K562 (cell line): Measurements from ENCODE around the gene GHR. TPM values are rescaled to one million over a fixed set of nuclear protein-coding genes. Genes with fewer than 3 reads are reported as not detected.

ENCODE experiments used
- ATF7 ChIP-seq: fragments of 450-650 bp; IDR thresholded peaks from 2 replicates; pipeline ENCODE4 v1.7.1; 2014; ENCODE audit warnings: mild to moderate bottlenecking, moderate library complexity
- BRD9 ChIP-seq: fragments of 450-650 bp; IDR thresholded peaks from 2 replicates; pipeline ENCODE4 v1.6.1; 2018; ENCODE audit warnings: low read depth; ENCODE audit not compliant: partially characterized antibody
- GABPB1 ChIP-seq: sonication (generic); formaldehyde crosslinking; IDR thresholded peaks from 2 replicates; pipeline ENCODE4 v1.8.0; 2022; ENCODE audit warnings: mild to moderate bottlenecking, missing genetic modification reagents
- KDM2B ChIP-seq: fragments of 250-450 bp; sonication (Bioruptor Pico); IDR thresholded peaks from 2 replicates; pipeline ENCODE4 v1.8.0; 2021; ENCODE audit warnings: mild to moderate bottlenecking, moderate library complexity
- RBFOX2 ChIP-seq: fragments of 200-400 bp; formaldehyde crosslinking; IDR thresholded peaks from 2 replicates; pipeline ENCODE4 v1.6.1; 2017; ENCODE audit warnings: low read depth, mild to moderate bottlenecking, low read length, moderate library complexity
- SAP30 ChIP-seq: fragments of 200-600 bp; sonication (generic); IDR thresholded peaks from 2 replicates; pipeline ENCODE4 v1.6.1; 2012; ENCODE audit warnings: borderline replicate concordance, low read depth, mild to moderate bottlenecking, moderate library complexity, low read length, control low read depth, inconsistent platforms; ENCODE audit not compliant: insufficient read depth, poor library complexity, severe bottlenecking
- XRCC4 ChIP-seq: IDR thresholded peaks from one replicate; pipeline ENCODE4 v1.6.1; 2011; ENCODE audit not compliant: insufficient read depth, insufficient read length; ENCODE audit errors: extremely low read depth
- YBX1 ChIP-seq: fragments of 450-650 bp; IDR thresholded peaks from 2 replicates; pipeline ENCODE4 v1.7.1; 2016; ENCODE audit warnings: mild to moderate bottlenecking
- ZBTB7A ChIP-seq: IDR thresholded peaks from 2 replicates; pipeline ENCODE4 v1.6.1; 2011; ENCODE audit warnings: low read depth, mild to moderate bottlenecking, low read length, moderate library complexity, borderline replicate concordance; ENCODE audit not compliant: control insufficient read depth
- ZNF133 ChIP-seq: fragments of 250-450 bp; sonication (Bioruptor Pico); IDR thresholded peaks from 2 replicates; pipeline ENCODE4 v1.4.0; 2020; ENCODE audit warnings: mild to moderate bottlenecking
- ZNF57 ChIP-seq: fragments of 450-650 bp; formaldehyde crosslinking; IDR thresholded peaks from 2 replicates; pipeline ENCODE4 v1.4.0; 2020; ENCODE audit warnings: mild to moderate bottlenecking, moderate library complexity
- ZNF696 ChIP-seq: fragments of 250-450 bp; sonication (Bioruptor Pico); conservative IDR thresholded peaks from 2 replicates; pipeline ENCODE4 v1.4.0; 2020; ENCODE audit warnings: mild to moderate bottlenecking, moderate library complexity
- polyA plus RNA-seq, 8 experiments: library from polyadenylated mRNA; depleted of rRNA in 4 of 8; stranded (reverse) in 5 of 8; unstranded in 3 of 8; fragments of >200 nt; fragmentation: Nextera tagmentation in 2 of 8; fragmentation: Illumina TruSeq in 1 of 8; extraction: Ambion mirVana in 2 of 8; extraction: Trizol in 1 of 8; gene quantifications; 2 replicates each; pipeline versions ENCODE4 v1.2.1 to v1.2.3, GENCODE V29; 2011 to 2014; ENCODE audit warnings: inconsistent platforms in 1 of 8, missing spikeins in 1 of 8
- total RNA-seq, 7 experiments: library from RNA; depleted of rRNA in 6 of 7; stranded (reverse); fragments of >200 nt in 6 of 7; fragmentation: Illumina TruSeq in 2 of 7; extraction: Trizol in 2 of 7; gene quantifications; 2 replicates each; pipeline versions ENCODE4 v1.2.1 to v1.2.3, GENCODE V29; 2011 to 2021; ENCODE audit warnings: low replicate concordance in 1 of 7
- TF ChIP-seq, protein P1 (sequence below): sonication (generic); formaldehyde crosslinking; IDR thresholded peaks from 2 replicates; pipeline ENCODE4 v1.8.0; 2023; ENCODE audit warnings: mild to moderate bottlenecking, missing genetic modification reagents
- TF ChIP-seq, protein P2 (sequence below): sonication (generic); formaldehyde crosslinking; IDR thresholded peaks from 2 replicates; pipeline ENCODE4 v1.5.0; 2020; ENCODE audit warnings: missing genetic modification reagents
- TF ChIP-seq, protein P3 (sequence below): sonication (generic); formaldehyde crosslinking; IDR thresholded peaks from 2 replicates; pipeline ENCODE4 v1.4.0; 2020; ENCODE audit warnings: mild to moderate bottlenecking, missing genetic modification reagents
- TF ChIP-seq, protein P4 (sequence below): sonication (generic); formaldehyde crosslinking; IDR thresholded peaks from 2 replicates; pipeline ENCODE4 v1.8.1; 2023; ENCODE audit warnings: mild to moderate bottlenecking, missing genetic modification reagents

Gene GHR
- total and polyA plus RNA-seq, 9 of the 15 experiments (the other 6 are each of a cell fraction or from before 2014, with no cell fraction given) = 0.01 to 0.13 (median 0.07) TPM; not detected in 5

DNA sequence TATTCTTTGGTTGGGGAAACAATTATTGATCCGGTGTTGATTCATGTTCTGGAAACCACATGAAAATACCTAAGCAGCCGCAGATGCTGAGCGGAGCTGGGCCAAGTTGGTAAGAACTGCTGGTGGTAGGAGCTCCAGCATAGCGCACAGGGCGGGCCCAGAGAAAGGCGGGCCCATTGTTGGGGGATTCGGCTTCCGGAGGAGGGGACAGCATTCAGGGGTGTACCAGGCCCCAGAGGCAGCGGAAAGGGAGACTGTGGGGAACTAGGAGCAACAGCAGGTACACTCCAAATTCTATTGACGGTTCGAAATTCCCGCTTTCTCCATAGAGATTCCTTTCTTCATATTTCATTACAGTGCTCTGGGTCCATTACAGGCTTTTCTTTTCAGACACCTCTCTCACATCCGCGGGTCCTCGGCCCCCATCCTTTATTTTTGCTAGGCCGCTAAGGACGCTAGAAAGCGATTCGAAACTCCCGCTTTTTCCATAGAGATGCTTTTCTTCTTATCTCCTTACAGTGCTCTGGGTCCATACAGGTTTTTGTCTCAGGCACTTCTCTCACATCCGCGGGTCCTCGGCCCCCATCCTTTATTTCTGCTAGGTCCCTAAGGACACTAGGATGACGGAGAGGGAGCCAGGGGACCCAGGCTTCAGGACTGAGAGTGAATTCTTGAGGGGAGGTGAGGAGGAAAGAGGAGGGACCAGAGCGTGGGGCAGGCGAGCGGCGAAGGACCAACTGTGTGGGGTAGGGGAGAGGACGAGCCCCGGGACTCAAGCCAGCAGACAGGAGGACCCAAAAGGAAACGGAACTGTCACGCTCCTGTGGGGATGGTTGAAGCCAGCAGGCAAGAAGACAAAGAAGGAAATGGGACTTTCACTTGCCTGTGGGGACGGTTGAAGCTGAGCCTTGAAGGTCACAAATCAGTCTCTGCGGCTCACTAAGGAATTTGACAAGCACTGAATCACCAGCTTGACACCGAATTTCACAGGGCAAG, 333.7 kb downstream of the GHR start, which contains the start of gene CCDC152 (continued):
- TF ChIP-seq, protein P1, sequence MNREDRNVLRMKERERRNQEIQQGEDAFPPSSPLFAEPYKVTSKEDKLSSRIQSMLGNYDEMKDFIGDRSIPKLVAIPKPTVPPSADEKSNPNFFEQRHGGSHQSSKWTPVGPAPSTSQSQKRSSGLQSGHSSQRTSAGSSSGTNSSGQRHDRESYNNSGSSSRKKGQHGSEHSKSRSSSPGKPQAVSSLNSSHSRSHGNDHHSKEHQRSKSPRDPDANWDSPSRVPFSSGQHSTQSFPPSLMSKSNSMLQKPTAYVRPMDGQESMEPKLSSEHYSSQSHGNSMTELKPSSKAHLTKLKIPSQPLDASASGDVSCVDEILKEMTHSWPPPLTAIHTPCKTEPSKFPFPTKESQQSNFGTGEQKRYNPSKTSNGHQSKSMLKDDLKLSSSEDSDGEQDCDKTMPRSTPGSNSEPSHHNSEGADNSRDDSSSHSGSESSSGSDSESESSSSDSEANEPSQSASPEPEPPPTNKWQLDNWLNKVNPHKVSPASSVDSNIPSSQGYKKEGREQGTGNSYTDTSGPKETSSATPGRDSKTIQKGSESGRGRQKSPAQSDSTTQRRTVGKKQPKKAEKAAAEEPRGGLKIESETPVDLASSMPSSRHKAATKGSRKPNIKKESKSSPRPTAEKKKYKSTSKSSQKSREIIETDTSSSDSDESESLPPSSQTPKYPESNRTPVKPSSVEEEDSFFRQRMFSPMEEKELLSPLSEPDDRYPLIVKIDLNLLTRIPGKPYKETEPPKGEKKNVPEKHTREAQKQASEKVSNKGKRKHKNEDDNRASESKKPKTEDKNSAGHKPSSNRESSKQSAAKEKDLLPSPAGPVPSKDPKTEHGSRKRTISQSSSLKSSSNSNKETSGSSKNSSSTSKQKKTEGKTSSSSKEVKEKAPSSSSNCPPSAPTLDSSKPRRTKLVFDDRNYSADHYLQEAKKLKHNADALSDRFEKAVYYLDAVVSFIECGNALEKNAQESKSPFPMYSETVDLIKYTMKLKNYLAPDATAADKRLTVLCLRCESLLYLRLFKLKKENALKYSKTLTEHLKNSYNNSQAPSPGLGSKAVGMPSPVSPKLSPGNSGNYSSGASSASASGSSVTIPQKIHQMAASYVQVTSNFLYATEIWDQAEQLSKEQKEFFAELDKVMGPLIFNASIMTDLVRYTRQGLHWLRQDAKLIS (CRISPR knock-in tag) = no peak
- TF ChIP-seq, protein P2, sequence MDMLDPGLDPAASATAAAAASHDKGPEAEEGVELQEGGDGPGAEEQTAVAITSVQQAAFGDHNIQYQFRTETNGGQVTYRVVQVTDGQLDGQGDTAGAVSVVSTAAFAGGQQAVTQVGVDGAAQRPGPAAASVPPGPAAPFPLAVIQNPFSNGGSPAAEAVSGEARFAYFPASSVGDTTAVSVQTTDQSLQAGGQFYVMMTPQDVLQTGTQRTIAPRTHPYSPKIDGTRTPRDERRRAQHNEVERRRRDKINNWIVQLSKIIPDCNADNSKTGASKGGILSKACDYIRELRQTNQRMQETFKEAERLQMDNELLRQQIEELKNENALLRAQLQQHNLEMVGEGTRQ (CRISPR knock-in tag) = no peak
- no peak for TF ChIP-seq SAP30
- no peak for TF ChIP-seq XRCC4
- no peak for TF ChIP-seq ZNF57
- TF ChIP-seq YBX1 = no peak
- no peak for TF ChIP-seq ZNF696 (CRISPR knock-in tag)
- no peak for TF ChIP-seq BRD9
- no peak for TF ChIP-seq ZNF133 (CRISPR knock-in tag)
- no peak for TF ChIP-seq KDM2B (CRISPR knock-in tag)
- peak; percentile 53 for TF ChIP-seq RBFOX2
- peak; percentile 50; the same call in 1 of the 2 replicates for TF ChIP-seq GABPB1 (CRISPR knock-in tag)
- TF ChIP-seq, protein P3, sequence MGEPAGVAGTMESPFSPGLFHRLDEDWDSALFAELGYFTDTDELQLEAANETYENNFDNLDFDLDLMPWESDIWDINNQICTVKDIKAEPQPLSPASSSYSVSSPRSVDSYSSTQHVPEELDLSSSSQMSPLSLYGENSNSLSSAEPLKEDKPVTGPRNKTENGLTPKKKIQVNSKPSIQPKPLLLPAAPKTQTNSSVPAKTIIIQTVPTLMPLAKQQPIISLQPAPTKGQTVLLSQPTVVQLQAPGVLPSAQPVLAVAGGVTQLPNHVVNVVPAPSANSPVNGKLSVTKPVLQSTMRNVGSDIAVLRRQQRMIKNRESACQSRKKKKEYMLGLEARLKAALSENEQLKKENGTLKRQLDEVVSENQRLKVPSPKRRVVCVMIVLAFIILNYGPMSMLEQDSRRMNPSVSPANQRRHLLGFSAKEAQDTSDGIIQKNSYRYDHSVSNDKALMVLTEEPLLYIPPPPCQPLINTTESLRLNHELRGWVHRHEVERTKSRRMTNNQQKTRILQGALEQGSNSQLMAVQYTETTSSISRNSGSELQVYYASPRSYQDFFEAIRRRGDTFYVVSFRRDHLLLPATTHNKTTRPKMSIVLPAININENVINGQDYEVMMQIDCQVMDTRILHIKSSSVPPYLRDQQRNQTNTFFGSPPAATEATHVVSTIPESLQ (CRISPR knock-in tag) = no peak
- TF ChIP-seq ZBTB7A = no peak
- TF ChIP-seq, protein P4, sequence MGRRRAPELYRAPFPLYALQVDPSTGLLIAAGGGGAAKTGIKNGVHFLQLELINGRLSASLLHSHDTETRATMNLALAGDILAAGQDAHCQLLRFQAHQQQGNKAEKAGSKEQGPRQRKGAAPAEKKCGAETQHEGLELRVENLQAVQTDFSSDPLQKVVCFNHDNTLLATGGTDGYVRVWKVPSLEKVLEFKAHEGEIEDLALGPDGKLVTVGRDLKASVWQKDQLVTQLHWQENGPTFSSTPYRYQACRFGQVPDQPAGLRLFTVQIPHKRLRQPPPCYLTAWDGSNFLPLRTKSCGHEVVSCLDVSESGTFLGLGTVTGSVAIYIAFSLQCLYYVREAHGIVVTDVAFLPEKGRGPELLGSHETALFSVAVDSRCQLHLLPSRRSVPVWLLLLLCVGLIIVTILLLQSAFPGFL (CRISPR knock-in tag) = no peak
- no peak for TF ChIP-seq ATF7
